ENCODE measurements around the gene NHLRC4. TPM values are rescaled to one million over a fixed set of nuclear protein-coding genes. Genes with fewer than 3 reads are reported as not detected.

The NHLRC4 gene
- total and polyA plus RNA-seq, 8 donors: 0.99 to 3.4 (median 2.9) TPM

GRCh38 chr16:548586-548985 lies 18.2 kb upstream of the NHLRC4 start:
- no peaks in the 10 kb centered on the region for H3K27me3 ChIP-seq
- H3K4me3 ChIP-seq: no peak overlapping the region
- no peaks in the 10 kb centered on the region for H3K9me3 ChIP-seq
- no peak for TF ChIP-seq CTCF (IDR thresholded peaks at IDR 0.05)
- DNase-seq (no peak), ATAC-seq (no peak)
- intact Hi-C loops (cut with DNase I): no loop called here
- no peak overlapping the region for H3K27ac ChIP-seq
- peaks cover 0 to 72% of the 10 kb centered on the region in 2 donors for H3K36me3 ChIP-seq
- peaks cover 0 to 3% of the 10 kb centered on the region in 2 donors for H3K4me1 ChIP-seq

GRCh38 chr16:549544-550263 lies 17.1 kb upstream of the NHLRC4 start:
- ATAC-seq (no peak), DNase-seq (no peak)
- no peaks in the 10 kb centered on the region for H3K9me3 ChIP-seq
- no peaks in the 10 kb centered on the region for H3K27me3 ChIP-seq
- H3K36me3 ChIP-seq: peaks cover 0 to 80% of the 10 kb centered on the region in 2 donors
- H3K4me3 ChIP-seq: no peak overlapping the region
- peaks cover 0 to 3% of the 10 kb centered on the region in 2 donors for H3K4me1 ChIP-seq
- no peak overlapping the region for H3K27ac ChIP-seq
- no peak for TF ChIP-seq CTCF (IDR thresholded peaks at IDR 0.05)
- intact Hi-C loops (cut with DNase I): no loop called here

- intact Hi-C loops (cut with DNase I): no loop called here
- H3K4me3 ChIP-seq: no peak overlapping the region
- no peaks in the 10 kb centered on the region for H3K9me3 ChIP-seq
- DNase-seq (no peak), ATAC-seq (no peak)
- no peaks in the 10 kb centered on the region for H3K27me3 ChIP-seq
- TF ChIP-seq CTCF (IDR thresholded peaks at IDR 0.05): no peak
- peaks cover 0 to 74% of the 10 kb centered on the region in 2 donors for H3K36me3 ChIP-seq
- no peak overlapping the region for H3K27ac ChIP-seq
- H3K4me1 ChIP-seq: peaks cover 0 to 3% of the 10 kb centered on the region in 2 donors
Observed at GRCh38 chr16:551210-551609, 15.6 kb upstream of the NHLRC4 start.

- Histone ChIP-seq H3K4me3 (no peak overlapping the region), H3K36me3 (peaks cover 0 to 66% of the 10 kb centered on the region in 2 donors), H3K9me3 (no peaks in the 10 kb centered on the region), H3K27ac (no peak overlapping the region), H3K27me3 (peaks cover 0 to 4% of the 10 kb centered on the region in 2 donors), H3K4me1 (no peaks in the 10 kb centered on the region)
- no peak for DNase-seq
- no peak for TF ChIP-seq CTCF (IDR thresholded peaks at IDR 0.05)
- intact Hi-C loops (cut with DNase I): no loop called here
- no peak for ATAC-seq
Observed at GRCh38 chr16:552171-552570, 14.6 kb upstream of the NHLRC4 start.

- ATAC-seq (no peak), DNase-seq (no peak)
- intact Hi-C loops (cut with DNase I): no loop called here
- H3K27ac ChIP-seq: no peak overlapping the region
- peaks cover 4 to 20% of the 10 kb centered on the region in 2 donors for H3K27me3 ChIP-seq
- no peak for TF ChIP-seq CTCF (IDR thresholded peaks at IDR 0.05)
- H3K9me3 ChIP-seq: no peaks in the 10 kb centered on the region
- no peaks in the 10 kb centered on the region for H3K4me1 ChIP-seq
- H3K4me3 ChIP-seq: no peak overlapping the region
- peaks cover 0 to 51% of the 10 kb centered on the region in 2 donors for H3K36me3 ChIP-seq
Observed at GRCh38 chr16:553601-554296, 13.1 kb upstream of the NHLRC4 start.

All from left lung (tissue), 10 donors.